ENCODE measurements around the gene DDX1. TPM values are rescaled to one million over a fixed set of nuclear protein-coding genes. Genes with fewer than 3 reads are reported as not detected.

The DDX1 gene
- total and polyA plus RNA-seq, 11 donors = 97.7 to 193 (median 136) TPM

DNA sequence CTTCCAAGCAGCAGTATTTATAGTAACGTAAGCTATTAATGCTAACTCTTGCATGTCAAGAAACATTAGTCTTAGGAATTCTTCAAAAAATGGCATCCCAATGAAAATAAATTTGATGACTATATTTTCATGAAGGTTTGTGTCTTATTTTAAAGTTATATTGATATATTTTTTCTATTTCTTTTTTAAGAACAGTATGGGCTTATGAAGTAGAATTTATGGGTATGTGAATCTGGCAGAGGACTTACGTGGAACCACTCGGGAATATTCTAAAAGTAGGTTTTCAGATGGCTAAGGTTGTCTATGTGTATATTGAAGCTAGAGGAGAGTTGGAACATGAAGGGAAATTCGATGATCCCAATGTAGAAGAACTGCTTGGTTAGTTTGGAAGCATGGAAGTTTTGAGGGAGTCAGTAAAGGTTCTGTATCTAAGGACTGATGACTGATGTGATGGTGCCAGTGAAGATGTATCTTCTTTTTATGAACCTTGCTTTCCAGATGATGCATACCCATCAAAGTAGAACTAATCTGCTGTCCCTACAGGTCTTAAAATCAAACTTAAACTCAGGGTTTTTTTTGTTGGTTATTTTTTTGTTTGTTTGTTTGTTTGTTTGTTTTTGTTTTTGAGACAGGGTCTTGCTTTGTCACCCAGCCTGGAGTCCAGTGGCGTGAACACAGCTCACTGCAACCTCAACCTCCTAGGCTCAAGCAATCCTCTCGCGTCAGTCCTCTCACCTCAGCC, 39.5 kb downstream of the DDX1 start:
- H3K9me3 ChIP-seq = no peaks in the 10 kb centered on the region
- TF ChIP-seq, protein P1, sequence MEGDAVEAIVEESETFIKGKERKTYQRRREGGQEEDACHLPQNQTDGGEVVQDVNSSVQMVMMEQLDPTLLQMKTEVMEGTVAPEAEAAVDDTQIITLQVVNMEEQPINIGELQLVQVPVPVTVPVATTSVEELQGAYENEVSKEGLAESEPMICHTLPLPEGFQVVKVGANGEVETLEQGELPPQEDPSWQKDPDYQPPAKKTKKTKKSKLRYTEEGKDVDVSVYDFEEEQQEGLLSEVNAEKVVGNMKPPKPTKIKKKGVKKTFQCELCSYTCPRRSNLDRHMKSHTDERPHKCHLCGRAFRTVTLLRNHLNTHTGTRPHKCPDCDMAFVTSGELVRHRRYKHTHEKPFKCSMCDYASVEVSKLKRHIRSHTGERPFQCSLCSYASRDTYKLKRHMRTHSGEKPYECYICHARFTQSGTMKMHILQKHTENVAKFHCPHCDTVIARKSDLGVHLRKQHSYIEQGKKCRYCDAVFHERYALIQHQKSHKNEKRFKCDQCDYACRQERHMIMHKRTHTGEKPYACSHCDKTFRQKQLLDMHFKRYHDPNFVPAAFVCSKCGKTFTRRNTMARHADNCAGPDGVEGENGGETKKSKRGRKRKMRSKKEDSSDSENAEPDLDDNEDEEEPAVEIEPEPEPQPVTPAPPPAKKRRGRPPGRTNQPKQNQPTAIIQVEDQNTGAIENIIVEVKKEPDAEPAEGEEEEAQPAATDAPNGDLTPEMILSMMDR (IDR thresholded peaks at IDR 0.05) = no peak
- TF ChIP-seq POLR2A (IDR thresholded peaks at IDR 0.05) = no peak
- no peak overlapping the region for H3K4me3 ChIP-seq
- DNase-seq = no peak
- H3K4me1 ChIP-seq = peaks cover 0 to 32% (median 8%) of the 10 kb centered on the region in 12 donors
- peak overlapping the region in 1 of 12 donors; percentile 31 for H3K27ac ChIP-seq
- WGBS, 4 donors = 74 to 79% (median 75%) methylated on average over 7 of the region's 7 CpGs
- intact Hi-C loops (cut with DNase I) = loop anchor here in 5 of 10 donors (10.0 kb wide), 3 partner anchors 304 to 1124 kb away; no protein-coding TSS in a partner anchor
- H3K27me3 ChIP-seq = no peaks in the 10 kb centered on the region
- peaks cover 0 to 100% (median 95%) of the 10 kb centered on the region in 9 donors for H3K36me3 ChIP-seq
- no peak for ATAC-seq

GRCh38 chr2:15631883-15632282, 40.2 kb downstream of the DDX1 start:
- intact Hi-C loops (cut with DNase I) = loop anchor here in 5 of 10 donors (10.0 kb wide), 3 partner anchors 303 to 1123 kb away; no protein-coding TSS in a partner anchor

GRCh38 chr2:15633043-15633970, 41.6 kb downstream of the DDX1 start:
- Histone ChIP-seq H3K9me3 (no peaks in the 10 kb centered on the region), H3K27ac (no peak overlapping the region), H3K4me3 (no peak overlapping the region), H3K27me3 (no peaks in the 10 kb centered on the region), H3K4me1 (peaks cover 0 to 52% (median 17%) of the 10 kb centered on the region in 12 donors), H3K36me3 (peaks cover 0 to 85% (median 73%) of the 10 kb centered on the region in 9 donors)
- intact Hi-C loops (cut with DNase I) = loop anchor here in 5 of 10 donors (10.0 kb wide), 3 partner anchors 301 to 1121 kb away; no protein-coding TSS in a partner anchor
- 72 to 79% (median 75%) methylated on average over 4 of the region's 4 CpGs for WGBS, 4 donors
- TF ChIP-seq, protein P1 (IDR thresholded peaks at IDR 0.05) = no peak
- TF ChIP-seq POLR2A (IDR thresholded peaks at IDR 0.05) = no peak
- no peak for ATAC-seq
- DNase-seq = no peak

More at GRCh38 chr2:15631883-15632282, 40.2 kb downstream of the DDX1 start:
- Histone ChIP-seq H3K4me1 (peaks cover 0 to 37% (median 8%) of the 10 kb centered on the region in 12 donors), H3K36me3 (peaks cover 0 to 99% (median 88%) of the 10 kb centered on the region in 9 donors), H3K9me3 (no peaks in the 10 kb centered on the region), H3K27me3 (no peaks in the 10 kb centered on the region), H3K4me3 (no peak overlapping the region), H3K27ac (no peak overlapping the region)
- no peak for TF ChIP-seq POLR2A (IDR thresholded peaks at IDR 0.05)
- TF ChIP-seq, protein P1 (IDR thresholded peaks at IDR 0.05) = no peak
- no peak for ATAC-seq
- no peak for DNase-seq

Data from heart left ventricle (tissue), 16 donors.